Ecto neural progenitor cell (in vitro differentiated cells): ENCODE measurements around the gene PHACTR3.

Experiments
- DNase-seq: peaks from one replicate; pipeline ENCODE4 v3.0.0-alpha.2; 2018; ENCODE audit warnings: low spot score

Gene PHACTR3

GRCh38 chr20:59794555-59794954, 190.2 kb downstream of the PHACTR3 start:
- DNase-seq: no peak

DNA sequence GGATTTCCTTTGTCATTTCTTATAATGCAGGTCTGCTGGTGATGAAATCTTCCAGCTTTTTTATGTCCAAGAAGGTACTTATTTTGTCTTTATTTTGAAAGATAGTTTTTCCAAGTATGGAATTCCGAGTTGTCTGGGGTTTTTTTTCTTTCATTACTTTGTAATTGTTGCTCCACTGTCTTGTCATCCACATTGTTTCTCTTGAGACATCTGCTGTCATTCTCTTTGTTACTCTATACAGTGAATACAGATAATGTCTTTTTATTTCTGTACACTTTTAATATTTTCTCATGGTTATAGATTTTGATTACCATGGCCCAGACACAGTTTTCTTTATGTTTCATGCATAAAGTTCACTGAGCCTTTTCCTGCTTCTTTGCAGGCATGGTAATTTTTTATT, 196.0 kb downstream of the PHACTR3 start:
- DNase-seq: no peak

DNA sequence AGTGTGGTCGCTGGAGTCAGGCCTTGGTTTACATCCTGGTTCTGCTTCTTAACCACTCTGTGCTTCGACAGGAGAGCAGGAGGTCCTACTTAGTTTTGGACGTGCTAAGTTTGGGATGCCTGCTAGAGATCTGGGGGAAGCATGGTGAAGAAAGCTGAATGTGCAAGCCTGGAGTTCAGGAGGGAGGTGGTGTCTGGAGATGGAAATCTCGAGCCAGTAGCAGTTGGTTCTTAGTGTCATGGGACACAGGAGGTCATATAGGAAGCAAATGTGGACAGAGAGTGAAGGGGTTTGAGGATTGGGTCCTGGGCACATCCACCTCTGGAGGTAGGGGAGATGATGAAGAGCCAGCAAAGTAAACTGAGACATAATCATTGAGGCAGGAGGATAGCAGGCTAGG, 197.7 kb downstream of the PHACTR3 start:
- DNase-seq: peak; percentile 13

GRCh38 chr20:59802471-59803221, 198.3 kb downstream of the PHACTR3 start:
- peak; percentile 20 for DNase-seq

GRCh38 chr20:59804347-59804746, 200.0 kb downstream of the PHACTR3 start:
- no peak for DNase-seq

DNA sequence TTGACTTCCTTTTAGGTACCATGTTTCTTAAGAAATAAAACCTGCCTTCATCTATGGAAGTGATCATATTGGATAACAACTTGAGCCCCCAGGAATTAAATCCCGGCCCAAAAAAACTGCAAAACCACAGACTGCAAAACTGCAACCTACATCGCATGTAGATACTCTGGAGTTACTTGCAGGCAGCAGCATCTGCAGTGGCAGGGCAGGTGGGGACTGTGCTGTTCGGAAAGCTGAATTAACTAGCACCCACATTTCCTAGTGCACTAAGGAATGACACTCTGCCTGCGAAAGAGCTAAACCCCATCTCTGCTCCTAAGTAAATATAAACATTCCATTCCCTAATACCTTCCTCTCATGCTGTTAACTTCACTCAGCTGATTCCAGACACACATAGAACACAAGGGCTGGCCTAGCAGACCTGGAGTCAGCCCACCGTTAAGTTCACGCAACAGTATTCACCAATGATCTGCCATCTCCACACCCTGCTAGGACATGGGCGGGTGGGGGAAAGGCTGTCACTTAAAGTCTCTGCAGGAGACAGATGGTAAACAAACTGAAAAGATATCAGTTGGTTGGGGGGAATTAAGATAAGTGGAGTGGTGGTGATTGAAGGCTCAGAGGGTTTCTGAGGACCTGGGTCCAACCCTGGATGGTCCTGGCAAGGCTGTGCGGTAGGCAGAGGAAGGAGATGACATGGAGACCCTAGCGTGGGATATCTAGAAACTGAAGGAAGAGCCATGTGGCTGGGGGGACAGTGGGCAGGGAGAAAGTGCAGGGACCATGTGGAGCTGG, 200.7 kb downstream of the PHACTR3 start:
- DNase-seq: peak; percentile 31

DNA sequence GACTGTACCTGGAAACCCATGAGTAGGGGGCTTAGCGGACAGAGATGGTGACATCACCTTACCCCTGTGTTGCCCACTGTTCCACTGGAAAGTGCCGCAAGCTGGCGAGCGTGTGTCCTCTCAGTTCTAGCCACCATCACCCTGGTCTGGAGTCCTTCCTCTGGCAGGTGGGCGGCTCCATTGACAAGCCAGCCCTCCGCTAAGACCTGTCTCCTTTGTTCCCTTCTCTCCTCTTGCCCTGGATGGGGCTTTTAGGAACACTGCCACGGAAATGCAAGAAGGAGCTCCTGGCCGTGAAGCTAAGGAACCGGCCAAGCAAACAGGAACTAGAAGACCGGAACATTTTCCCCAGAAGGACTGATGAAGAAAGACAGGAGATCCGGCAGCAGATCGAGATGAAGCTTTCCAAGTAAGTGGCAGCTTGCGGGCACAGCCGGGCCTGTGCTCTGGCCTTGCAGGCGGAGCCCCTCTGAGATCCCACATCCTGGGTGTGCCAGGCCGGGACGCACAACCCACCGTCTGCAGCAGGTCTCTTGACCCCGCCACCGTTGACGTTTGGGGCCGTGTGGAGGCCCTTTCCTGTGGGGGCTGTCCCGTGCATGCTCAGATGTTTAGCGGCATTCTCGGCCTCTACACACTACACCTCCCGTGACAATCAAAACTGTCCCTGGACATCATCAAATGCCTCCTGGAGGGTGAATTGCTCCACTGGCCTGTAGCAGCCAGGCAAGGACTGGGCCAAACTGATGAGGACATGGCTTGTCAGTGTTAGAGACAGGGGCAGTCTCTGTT, 201.6 kb downstream of the PHACTR3 start:
- peak; percentile 39 for DNase-seq

- no peak for DNase-seq
Measured at GRCh38 chr20:59806578-59806975, 202.2 kb downstream of the PHACTR3 start.

DNA sequence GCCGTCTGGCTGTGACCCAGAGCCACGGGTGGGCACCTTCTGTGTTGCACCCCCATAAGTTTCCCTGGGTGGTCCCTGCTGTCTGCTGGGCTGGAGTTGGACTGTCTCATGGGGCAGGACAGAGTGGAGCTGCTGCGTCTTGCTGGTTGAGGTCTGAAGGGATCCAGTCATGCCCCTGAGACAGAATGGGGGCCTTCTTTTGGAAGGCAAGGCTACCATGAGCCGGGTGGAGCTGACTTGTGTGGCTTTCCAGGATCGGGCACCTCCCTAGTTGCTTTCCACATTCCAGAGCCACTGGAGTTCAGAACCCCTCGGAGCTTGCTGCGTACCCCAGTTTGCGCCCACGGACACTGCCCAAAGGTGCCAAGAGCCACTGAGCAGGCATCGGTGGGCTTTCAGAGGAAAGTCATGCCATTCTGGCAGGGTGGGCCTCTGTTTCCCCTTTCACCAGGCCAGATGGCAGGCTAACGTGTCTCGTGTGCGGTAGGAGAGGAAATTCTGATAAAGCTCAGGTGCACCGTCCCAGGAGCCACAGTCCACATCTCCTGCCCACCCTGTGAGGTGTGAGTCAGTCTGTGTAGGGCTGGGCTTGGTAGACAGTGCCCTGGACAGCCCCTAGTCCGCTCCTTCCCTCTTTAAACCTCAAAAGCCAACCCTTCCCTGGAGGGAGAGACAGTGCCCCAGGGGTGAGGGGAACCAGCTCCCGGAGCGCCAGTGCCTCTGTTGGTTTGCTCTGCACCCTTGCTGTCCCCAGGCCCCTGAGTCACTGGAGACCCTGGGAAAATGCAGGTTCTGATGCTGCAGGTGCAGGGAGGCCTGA, 203.8 kb downstream of the PHACTR3 start:
- peak; percentile 25 for DNase-seq

DNA sequence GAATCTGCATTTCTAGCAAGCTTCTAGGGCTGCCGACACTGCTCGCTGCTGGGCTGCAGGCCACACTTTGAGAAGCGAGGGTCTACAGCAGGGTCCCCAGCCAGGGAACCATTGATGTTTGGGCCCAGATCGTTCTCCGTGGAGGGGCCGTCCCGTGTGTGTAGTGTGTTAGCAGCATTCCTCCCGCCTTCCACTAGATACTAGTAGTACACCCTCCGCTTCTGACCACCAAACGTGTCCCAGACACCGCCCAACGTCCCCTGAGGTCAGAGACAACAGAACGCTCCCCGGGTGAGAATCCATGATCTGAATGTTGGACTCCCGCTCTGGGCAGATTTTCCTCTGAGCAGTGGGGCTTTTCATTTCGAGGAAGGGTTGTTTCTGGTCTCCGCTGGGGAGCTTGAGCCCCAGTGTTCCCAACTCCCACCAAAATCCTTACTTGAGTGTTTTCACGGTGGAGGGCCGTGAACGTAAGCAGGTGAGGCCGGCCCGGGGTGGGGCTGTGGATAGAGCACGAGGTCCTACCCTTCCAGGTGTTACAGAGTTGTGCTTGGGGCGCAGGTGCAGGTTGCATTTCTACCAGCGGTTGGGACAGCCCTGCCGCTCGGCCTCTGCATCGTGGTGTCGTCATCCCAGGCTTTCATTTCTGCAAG, 204.5 kb downstream of the PHACTR3 start:
- DNase-seq: peak; percentile 32

GRCh38 chr20:59809630-59810448, 205.5 kb downstream of the PHACTR3 start:
- no peak for DNase-seq

- peak; percentile 41 for DNase-seq
Measured at GRCh38 chr20:59810449-59811187, 206.3 kb downstream of the PHACTR3 start.

GRCh38 chr20:59811681-59812171, 207.4 kb downstream of the PHACTR3 start:
- peak; percentile 30 for DNase-seq

DNA sequence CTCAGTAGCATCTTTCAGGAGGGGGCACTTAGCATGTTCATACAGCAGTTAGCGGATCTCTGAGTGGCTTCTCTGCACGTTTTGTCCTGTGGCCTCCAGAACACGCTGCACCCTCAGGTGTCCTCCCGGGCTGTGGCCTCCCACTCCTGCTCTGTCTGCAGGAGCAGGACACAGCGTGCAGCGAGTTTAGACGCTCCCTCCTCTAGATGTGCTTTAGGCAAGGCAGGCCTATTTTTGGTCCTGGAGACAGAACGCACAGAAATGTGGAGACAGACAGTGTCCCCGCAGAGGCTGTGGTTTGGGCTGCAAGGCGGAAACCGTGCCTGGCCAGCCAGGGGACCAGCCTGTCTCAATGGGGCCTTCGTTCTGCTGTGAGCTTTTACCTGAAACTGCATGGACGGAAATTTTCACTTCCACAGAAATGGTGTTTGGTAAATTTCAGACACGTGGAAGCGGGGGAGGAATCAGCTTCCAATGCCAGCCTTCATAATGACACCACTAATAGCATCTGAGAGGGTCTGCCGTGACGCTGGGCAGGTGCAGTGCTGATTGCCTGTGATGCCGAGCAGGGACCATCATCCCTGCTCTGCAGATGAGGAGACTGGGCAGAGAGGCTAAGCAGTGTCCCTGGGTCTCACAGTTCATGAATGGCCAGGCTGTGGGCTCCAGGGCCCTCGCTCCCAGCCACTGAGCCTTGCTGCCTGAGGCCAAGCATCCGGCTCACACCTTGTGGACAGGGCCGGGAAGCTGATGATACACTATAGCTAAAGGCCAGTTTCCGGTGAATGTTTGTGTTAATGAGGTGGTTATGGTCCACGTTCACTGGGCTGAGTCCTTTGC, 208.2 kb downstream of the PHACTR3 start:
- DNase-seq: no peak

- peak; percentile 29 for DNase-seq
Measured at GRCh38 chr20:59813126-59813947, 209.0 kb downstream of the PHACTR3 start.

DNA sequence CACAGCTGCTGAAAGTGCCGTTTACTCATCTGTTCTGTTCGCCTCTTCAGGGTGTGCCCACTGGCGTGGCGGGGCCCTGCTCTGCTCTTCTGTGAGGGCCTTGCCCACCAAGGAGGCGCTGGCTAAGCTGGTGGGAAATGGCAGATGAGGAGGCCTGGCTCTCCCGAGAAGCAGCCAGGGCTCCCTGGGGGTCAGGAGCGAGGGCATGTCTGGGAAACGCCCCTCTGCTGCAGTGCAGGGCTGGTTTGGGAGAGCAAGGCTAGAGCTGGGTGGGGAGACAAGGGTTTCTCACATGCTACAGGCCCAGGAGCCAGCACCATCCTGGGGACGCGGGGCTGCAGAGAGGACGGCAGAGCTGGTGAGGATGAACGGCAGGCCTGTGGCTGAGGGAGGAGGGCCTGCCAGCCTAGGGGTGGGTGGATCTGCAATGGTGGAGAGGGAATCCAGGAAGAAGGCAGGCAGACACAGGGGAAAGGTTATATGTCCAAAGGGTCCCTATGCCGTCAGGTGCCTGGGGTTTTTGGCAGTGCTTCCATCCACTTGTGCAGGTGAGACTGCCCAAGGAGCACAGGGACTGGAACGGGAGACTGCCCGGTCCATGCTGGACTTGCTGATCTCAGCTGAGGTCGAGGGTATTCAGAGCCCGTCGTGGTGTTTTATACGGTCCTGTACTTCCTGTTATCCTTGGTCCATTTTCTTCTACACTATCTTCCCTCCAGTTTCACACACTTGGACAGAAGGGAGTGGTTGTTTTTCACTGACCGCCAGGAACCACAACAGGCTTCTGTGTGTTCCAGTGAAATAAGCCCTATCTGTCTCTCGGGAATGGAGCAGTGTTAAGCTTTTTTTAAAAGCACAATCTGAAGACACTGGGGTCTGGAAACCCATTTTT, 209.9 kb downstream of the PHACTR3 start:
- DNase-seq: peak; percentile 32
